HCEC 1CT (cell line): Measurements from ENCODE around the gene FREM1.

Source experiments
- DNase-seq: peaks from one replicate; pipeline ENCODE4 v3.0.0-alpha.2; 2017

Gene FREM1

GRCh38 chr9:14908295-14909180 lies 1.7 kb downstream of the FREM1 start:
- no peak for DNase-seq

- no peak for DNase-seq
These were observed 2.5 kb downstream of the FREM1 start for GRCh38 chr9:14907696-14908095.

DNA sequence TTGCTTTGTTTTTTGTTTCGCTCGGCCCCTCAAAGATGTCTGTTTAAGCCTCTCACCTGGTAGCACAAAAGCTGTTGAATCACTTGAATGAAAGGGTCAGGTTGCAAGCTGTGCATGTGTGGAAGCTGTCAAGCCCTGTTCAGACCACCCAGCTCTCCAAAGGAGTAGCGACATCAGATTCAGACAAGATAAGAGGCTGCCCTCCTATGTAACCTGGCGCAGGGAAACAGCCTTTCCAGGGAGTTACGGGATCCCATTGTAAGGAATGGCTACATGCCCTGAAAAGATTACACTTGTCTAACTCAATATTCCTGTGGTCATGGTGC lies 2.9 kb downstream of the FREM1 start:
- DNase-seq = no peak

DNA sequence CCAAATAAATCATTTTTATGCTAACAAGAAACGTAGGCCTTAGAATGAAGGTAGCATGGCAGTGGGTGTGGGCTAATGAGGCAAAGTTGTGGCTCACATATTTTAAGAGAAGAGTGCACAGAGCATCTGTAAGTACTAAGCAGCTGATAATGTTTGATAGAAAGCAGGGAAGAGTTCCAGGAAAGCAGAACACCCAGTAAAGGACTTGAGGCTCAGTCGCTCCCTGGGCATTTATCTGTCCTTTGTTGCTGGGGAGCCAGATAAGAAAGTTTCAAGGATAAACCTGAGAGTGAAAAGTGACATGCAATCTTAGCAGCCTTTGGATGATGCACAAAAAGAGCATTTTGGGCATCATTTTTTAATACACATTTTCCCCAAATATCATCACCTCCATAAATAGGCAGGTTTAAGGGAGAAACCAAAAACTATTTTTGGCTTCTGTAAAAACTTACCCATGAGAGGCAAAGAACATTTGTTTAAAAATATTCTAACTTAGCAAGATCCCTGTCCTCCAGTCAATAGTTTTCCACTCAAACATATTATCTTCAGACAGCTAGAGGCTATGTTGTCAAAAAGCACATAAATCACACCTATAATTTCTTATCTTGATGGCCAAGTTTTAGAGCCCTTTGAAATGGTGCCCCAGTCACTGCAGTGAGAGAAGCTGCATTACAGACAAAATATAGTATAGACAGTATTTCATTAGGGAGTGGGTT lies 3.4 kb downstream of the FREM1 start:
- DNase-seq = no peak

GRCh38 chr9:14906000-14906399 lies 4.2 kb downstream of the FREM1 start:
- DNase-seq = no peak

- no peak for DNase-seq
These were observed 7.2 kb downstream of the FREM1 start for GRCh38 chr9:14903040-14903439.

- no peak for DNase-seq
These were observed 7.7 kb downstream of the FREM1 start for GRCh38 chr9:14902561-14902960.

GRCh38 chr9:14899815-14900193 lies 10.4 kb downstream of the FREM1 start:
- DNase-seq = no peak

DNA sequence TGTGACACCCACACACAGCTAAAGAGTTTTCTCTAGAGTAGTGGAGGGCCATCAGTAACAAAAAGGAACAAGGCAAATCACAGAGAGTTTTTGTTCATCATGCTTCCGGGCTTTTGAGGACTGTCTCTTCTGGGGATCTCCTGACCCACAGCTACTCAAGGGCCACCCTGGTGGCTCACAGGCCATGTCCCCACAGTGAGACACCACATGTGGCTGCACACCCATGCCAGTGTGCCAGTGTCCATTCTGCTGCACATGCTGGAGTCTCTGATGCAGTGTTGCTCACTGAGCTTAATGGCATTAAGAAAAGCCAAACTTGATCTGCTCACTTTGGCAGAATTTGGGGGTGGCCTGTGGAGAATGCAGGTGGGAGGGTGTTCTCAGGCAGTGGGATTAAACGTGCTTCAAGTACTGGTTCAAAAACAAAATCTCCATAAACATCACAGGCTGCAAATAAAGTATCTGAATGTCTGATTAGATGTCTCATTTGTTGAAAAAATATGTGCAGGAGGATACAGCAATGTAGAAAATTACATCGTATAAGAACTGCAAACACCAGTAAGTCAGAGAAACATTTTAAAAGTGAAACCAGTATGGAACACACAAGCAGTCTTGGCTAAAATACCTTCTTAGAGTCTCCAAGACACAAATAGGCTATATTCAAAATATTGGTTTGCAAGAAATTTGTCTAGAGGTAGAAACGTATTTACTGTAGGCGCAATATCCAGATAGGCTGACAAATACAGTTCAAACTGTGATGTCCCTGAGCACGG lies 11.0 kb downstream of the FREM1 start:
- DNase-seq = no peak

DNA sequence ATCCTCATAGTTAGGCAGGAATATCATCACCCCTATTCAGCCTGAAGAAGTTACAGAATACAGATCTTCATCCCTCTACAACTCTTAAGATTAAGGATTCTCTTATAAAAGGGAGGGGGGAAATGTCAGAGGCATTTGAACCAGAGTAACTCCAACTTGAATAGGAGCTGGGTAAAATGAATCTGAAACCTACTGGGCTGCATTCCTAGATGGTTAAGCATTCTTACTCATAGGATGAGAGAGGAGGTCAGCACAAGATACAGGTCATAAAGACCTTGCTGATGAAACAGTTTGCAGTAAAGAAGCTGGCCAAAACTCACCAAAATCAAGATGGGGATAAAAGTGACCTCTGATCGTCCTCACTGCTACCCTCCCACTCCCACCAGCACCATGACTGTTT lies 14.4 kb downstream of the FREM1 start:
- no peak for DNase-seq

DNA sequence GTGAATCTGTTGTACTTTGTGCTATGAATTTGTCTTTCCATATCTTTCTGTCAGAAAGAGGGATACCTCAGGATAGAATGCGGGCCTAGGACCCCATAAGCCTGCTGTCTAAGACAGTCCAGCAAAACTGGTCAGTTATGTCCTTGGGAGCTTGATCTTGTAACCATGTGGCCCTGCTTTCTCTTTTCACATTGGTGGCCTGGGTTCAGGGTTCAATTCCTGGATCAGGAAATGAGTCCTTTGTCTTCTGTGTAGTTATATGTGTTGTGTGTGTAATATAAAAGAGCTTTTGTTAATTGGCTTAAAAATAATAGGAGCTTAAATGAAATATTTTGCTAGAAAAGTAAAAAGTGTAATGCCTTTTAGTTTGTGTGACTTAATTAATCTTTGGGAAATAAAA lies 16.9 kb downstream of the FREM1 start:
- no peak for DNase-seq

- no peak for DNase-seq
These were observed 18.9 kb downstream of the FREM1 start for GRCh38 chr9:14891332-14891731.

GRCh38 chr9:14889451-14889850 lies 20.8 kb downstream of the FREM1 start:
- DNase-seq = no peak

GRCh38 chr9:14888875-14889274 lies 21.4 kb downstream of the FREM1 start:
- no peak for DNase-seq

DNA sequence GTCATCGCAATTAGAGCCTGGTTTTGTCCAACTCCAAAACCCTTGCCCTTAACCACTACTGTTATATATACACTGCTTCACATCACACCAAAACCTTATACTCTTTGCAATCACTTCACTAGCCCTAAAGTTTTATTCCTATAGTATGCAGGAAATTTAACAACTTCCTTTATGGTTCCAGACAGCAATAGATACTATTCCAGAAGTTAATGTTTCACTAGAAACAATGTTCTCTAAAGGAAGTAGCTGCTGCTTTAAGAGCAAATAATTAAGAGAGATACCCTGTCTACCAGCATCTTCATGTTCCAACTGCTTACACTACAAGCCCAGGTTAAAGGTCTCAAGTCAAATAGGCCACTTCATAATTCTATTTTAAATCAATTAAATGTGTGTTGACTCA lies 22.0 kb downstream of the FREM1 start:
- no peak for DNase-seq

DNA sequence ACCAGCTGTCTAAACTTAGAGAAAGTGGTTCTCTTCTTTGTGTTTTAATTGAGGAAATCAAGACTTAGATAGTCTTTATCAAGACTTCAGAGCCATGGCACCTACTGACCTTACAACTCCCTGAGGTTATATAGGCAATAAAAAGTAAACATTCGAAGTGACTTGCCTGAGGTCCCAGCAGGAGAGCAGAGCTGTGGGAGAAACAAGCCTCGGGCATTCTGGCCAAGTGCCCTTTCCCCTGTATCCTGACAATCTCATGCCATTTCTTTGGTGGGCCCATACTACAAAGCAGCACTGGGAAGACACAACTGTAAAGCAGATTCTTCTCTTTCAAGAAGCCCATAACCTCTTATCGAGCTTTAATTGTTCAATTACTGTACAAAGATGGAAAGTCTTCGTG lies 23.1 kb downstream of the FREM1 start:
- DNase-seq = no peak

GRCh38 chr9:14883310-14883944 lies 26.8 kb downstream of the FREM1 start:
- no peak for DNase-seq

DNA sequence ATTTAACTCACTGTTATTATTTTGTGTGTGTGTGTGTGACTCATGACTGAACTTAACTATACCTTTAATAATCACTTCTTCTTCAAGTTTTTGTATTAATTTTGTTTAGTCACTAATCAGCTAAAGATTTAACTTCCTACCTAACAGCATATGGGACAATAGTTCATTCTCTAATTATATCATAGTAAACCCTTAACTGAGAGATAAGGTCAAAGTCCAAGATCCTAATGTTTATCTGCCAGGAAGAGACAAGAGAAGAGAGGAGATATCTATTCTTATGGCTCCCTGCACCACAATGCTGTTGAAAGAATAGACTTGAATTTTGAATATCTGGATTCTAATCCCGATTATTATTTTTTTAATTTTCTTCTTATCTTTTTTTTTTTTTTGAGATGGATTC lies 28.1 kb downstream of the FREM1 start:
- no peak for DNase-seq

- DNase-seq = no peak
These were observed 29.2 kb downstream of the FREM1 start for GRCh38 chr9:14881006-14881405.

- no peak for DNase-seq
These were observed 40.1 kb downstream of the FREM1 start for GRCh38 chr9:14870090-14870489.

DNA sequence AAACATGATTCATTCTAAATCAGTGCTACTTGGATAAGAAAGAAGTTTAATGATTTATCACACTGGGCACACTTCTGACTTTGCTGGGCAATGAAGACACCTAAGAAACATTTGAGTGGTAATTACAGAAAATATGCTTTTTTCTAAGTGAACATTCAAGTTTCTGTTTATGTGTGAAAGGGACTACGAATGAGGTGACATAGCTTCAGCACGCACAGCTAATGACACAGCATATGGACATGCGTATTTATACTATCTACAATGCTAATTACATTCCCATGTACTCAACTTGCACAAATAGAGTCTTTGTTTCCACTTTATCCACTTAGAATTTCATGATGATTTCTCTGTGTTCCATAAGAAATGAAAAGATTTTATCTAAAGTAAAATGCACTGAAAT lies 40.6 kb downstream of the FREM1 start:
- DNase-seq = no peak

DNA sequence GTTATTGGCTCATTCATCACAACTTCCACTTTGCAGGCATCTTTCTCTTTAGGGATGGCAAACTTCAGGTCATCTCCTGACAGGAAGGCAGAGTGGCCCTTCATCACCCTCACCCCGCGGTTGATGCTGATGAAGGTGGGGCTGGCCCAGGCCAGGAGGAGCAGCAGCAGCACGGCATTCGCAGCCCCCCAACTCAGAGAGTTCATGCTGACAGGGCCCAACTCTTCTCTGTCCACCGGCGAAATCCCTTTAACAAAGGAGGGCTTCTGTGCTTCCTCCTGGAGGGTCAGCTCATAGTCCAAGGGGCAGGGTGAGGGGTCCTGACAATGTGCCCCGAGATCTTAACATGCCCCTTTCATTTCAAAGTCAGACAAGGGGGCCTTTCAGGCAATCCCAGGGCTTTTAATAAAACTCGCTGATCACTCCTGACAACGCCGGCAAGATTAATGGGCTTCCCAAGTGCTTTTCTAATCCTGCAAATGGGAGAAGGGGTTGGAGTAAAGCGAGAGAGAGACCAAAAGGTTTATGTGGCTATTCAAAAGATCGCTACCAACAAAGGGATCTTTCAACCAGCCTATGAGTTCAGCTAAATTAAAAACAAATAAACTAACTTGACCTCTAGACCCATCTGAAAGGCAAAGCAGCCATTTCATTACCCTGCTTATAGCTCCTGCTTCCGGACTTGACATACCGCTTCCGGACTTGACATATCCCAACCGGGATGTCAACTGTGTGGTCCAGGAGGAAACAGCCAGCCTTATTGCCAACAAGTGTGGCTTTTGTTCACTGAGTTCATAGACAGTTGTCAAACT lies 41.2 kb downstream of the FREM1 start:
- no peak for DNase-seq

DNA sequence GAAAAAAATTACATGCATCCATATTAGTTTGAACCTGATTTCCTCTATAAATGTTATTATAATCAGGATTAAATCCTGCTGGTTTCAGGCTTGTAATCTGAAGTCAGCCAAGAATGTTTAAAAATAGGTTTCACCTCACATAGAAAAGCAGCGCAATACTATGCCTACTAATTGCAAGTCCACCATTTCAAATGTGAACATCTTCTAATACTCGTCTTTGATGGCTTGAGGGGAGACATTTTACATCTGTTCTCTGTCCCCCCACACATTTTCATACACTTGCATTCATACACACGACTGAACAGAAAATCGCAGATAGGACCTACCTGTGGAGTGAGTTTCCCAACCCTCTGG lies 41.8 kb downstream of the FREM1 start:
- no peak for DNase-seq
